ENCODE results near the gene GLUL. TPM values are rescaled to one million over a fixed set of nuclear protein-coding genes. Genes with fewer than 3 reads are reported as not detected.

GLUL gene
- total RNA-seq, 2 donors from 2014 or later = 85.5 to 136 TPM

- H3K36me3 Mint-ChIP-seq = no peaks in the 10 kb centered on the region
- H3K27ac Mint-ChIP-seq = no peak overlapping the region
- H3K4me1 Mint-ChIP-seq (ENCODE audit: low read depth in 2 of 2) = no peaks in the 10 kb centered on the region
- no peak for DNase-seq (ENCODE audit: low spot score)
- H3K4me3 Mint-ChIP-seq = no peak overlapping the region
- H3K27me3 Mint-ChIP-seq = peaks cover 12 to 35% of the 10 kb centered on the region in 2 donors
- H3K9me3 Mint-ChIP-seq = peaks cover 5% of the 10 kb centered on the region
- no peak for ATAC-seq
Observed at GRCh38 chr1:182408435-182409075, 17.0 kb upstream of the GLUL start.

- ATAC-seq (no peak), DNase-seq (ENCODE audit: low spot score) (no peak)
- Mint-ChIP-seq H3K27me3 (peaks cover 17 to 39% of the 10 kb centered on the region in 2 donors), H3K4me1 (ENCODE audit: low read depth in 2 of 2) (no peaks in the 10 kb centered on the region), H3K9me3 (peaks cover 5% of the 10 kb centered on the region), H3K36me3 (no peaks in the 10 kb centered on the region), H3K4me3 (no peak overlapping the region), H3K27ac (no peak overlapping the region)
Observed at GRCh38 chr1:182407724-182408123, 16.1 kb upstream of the GLUL start.

- Mint-ChIP-seq H3K27ac (no peak overlapping the region), H3K27me3 (peaks cover 17 to 39% of the 10 kb centered on the region in 2 donors), H3K36me3 (no peaks in the 10 kb centered on the region), H3K9me3 (peaks cover 5% of the 10 kb centered on the region), H3K4me1 (ENCODE audit: low read depth in 2 of 2) (no peaks in the 10 kb centered on the region), H3K4me3 (no peak overlapping the region)
- ATAC-seq = no peak
- no peak for DNase-seq (ENCODE audit: low spot score)
Observed at GRCh38 chr1:182406012-182406411, 14.4 kb upstream of the GLUL start.

GRCh38 chr1:182405578-182405977, 14.0 kb upstream of the GLUL start:
- peaks cover 5% of the 10 kb centered on the region for H3K9me3 Mint-ChIP-seq
- H3K36me3 Mint-ChIP-seq = no peaks in the 10 kb centered on the region
- H3K4me3 Mint-ChIP-seq = no peak overlapping the region
- ATAC-seq (no peak), DNase-seq (ENCODE audit: low spot score) (no peak)
- peaks cover 17 to 39% of the 10 kb centered on the region in 2 donors for H3K27me3 Mint-ChIP-seq
- no peaks in the 10 kb centered on the region for H3K4me1 Mint-ChIP-seq (ENCODE audit: low read depth in 2 of 2)
- no peak overlapping the region for H3K27ac Mint-ChIP-seq

GRCh38 chr1:182404781-182405180, 13.2 kb upstream of the GLUL start:
- DNase-seq (ENCODE audit: low spot score) (no peak), ATAC-seq (no peak)
- Mint-ChIP-seq H3K4me3 (no peak overlapping the region), H3K27ac (no peak overlapping the region), H3K9me3 (peaks cover 5% of the 10 kb centered on the region), H3K36me3 (no peaks in the 10 kb centered on the region), H3K4me1 (ENCODE audit: low read depth in 2 of 2) (no peaks in the 10 kb centered on the region), H3K27me3 (peaks cover 17 to 35% of the 10 kb centered on the region in 2 donors)

- peaks cover 3% of the 10 kb centered on the region for H3K9me3 Mint-ChIP-seq
- no peak within 1 kb of the TSS for H3K27ac Mint-ChIP-seq
- peaks cover 4 to 5% of the 10 kb centered on the region in 2 donors for H3K4me1 Mint-ChIP-seq (ENCODE audit: low read depth in 2 of 2)
- DNase-seq (ENCODE audit: low spot score) = no peak
- no peaks in the 10 kb centered on the region for H3K36me3 Mint-ChIP-seq
- peaks cover 9 to 13% of the 10 kb centered on the region in 2 donors for H3K27me3 Mint-ChIP-seq
- no peak within 1 kb of the TSS for H3K4me3 Mint-ChIP-seq
- no peak for ATAC-seq
Observed at GRCh38 chr1:182400567-182400966, 9.0 kb upstream of the GLUL start, which contains the start of gene TEDDM1. TEDDM1 (minus strand) TSS chr1:182400667; CDS start chr1:182400485, 182 bp downstream.

- Mint-ChIP-seq H3K36me3 (no peaks in the 10 kb centered on the region), H3K27me3 (no peaks in the 10 kb centered on the region), H3K4me1 (ENCODE audit: low read depth in 2 of 2) (peaks cover 5 to 8% of the 10 kb centered on the region in 2 donors), H3K27ac (no peak overlapping the region), H3K9me3 (no peaks in the 10 kb centered on the region), H3K4me3 (no peak overlapping the region)
- ATAC-seq (no peak), DNase-seq (ENCODE audit: low spot score) (no peak)
Observed at GRCh38 chr1:182397653-182398393, 6.2 kb upstream of the GLUL start.

- H3K36me3 Mint-ChIP-seq = no peaks in the 10 kb centered on the region
- H3K27ac Mint-ChIP-seq = no peak overlapping the region
- no peaks in the 10 kb centered on the region for H3K9me3 Mint-ChIP-seq
- H3K27me3 Mint-ChIP-seq = no peaks in the 10 kb centered on the region
- ATAC-seq = no peak
- no peak for DNase-seq (ENCODE audit: low spot score)
- H3K4me3 Mint-ChIP-seq = no peak overlapping the region
- peaks cover 12% of the 10 kb centered on the region in 2 donors for H3K4me1 Mint-ChIP-seq (ENCODE audit: low read depth in 2 of 2)
Observed at GRCh38 chr1:182395906-182396305, 4.3 kb upstream of the GLUL start.

- Mint-ChIP-seq H3K9me3 (no peaks in the 10 kb centered on the region), H3K27me3 (no peaks in the 10 kb centered on the region), H3K36me3 (no peaks in the 10 kb centered on the region), H3K4me3 (no peak overlapping the region), H3K4me1 (ENCODE audit: low read depth in 2 of 2) (peaks cover 23 to 24% of the 10 kb centered on the region in 2 donors), H3K27ac (no peak overlapping the region)
- DNase-seq (ENCODE audit: low spot score) (no peak), ATAC-seq (no peak)
Observed at GRCh38 chr1:182394055-182394775, 2.6 kb upstream of the GLUL start.

- H3K4me1 Mint-ChIP-seq (ENCODE audit: low read depth in 2 of 2) = peaks cover 29 to 33% of the 10 kb centered on the region in 2 donors
Observed at GRCh38 chr1:182392050-182393028, 749 bp upstream of the GLUL start.

GRCh38 chr1:182391028-182391361, 595 bp downstream of the GLUL start:
- DNase-seq (ENCODE audit: low spot score) (no peak), ATAC-seq (peak; percentile 3 to 11)
- peak overlapping the region; percentile 99 for H3K4me3 Mint-ChIP-seq
- H3K4me1 Mint-ChIP-seq (ENCODE audit: low read depth in 2 of 2) = peaks cover 25 to 27% of the 10 kb centered on the region in 2 donors
- no peaks in the 10 kb centered on the region for H3K27me3 Mint-ChIP-seq
- H3K36me3 Mint-ChIP-seq = peaks cover 19% of the 10 kb centered on the region
- peak overlapping the region; percentile 89 to 94 for H3K27ac Mint-ChIP-seq
- H3K9me3 Mint-ChIP-seq = no peaks in the 10 kb centered on the region

More at GRCh38 chr1:182392050-182393028, 749 bp upstream of the GLUL start:
- H3K27ac Mint-ChIP-seq = peak overlapping the region; percentile 48 to 94
- H3K9me3 Mint-ChIP-seq = no peaks in the 10 kb centered on the region
- ATAC-seq (peak in 1 of 2 donors; percentile 18), DNase-seq (ENCODE audit: low spot score) (no peak)
- H3K36me3 Mint-ChIP-seq = peaks cover 11% of the 10 kb centered on the region
- no peaks in the 10 kb centered on the region for H3K27me3 Mint-ChIP-seq
- peak overlapping the region; percentile 99 for H3K4me3 Mint-ChIP-seq

- H3K4me1 Mint-ChIP-seq (ENCODE audit: low read depth in 2 of 2) = peaks cover 25 to 27% of the 10 kb centered on the region in 2 donors
- H3K9me3 Mint-ChIP-seq = no peaks in the 10 kb centered on the region
- ATAC-seq (no peak), DNase-seq (ENCODE audit: low spot score) (no peak)
- no peaks in the 10 kb centered on the region for H3K27me3 Mint-ChIP-seq
- H3K36me3 Mint-ChIP-seq = peaks cover 26% of the 10 kb centered on the region
- peak overlapping the region; percentile 89 to 94 for H3K27ac Mint-ChIP-seq
- peak overlapping the region; percentile 99 for H3K4me3 Mint-ChIP-seq
Observed at GRCh38 chr1:182389619-182390047, 2.0 kb downstream of the GLUL start.

All from natural killer cell treated with Interleukin-12 subunit alpha and Interleukin-12 subunit beta and Interleukin-15 and Interleukin-18, amount 100 ng/mL, for 72 hours (primary cell).